Measurements from ENCODE around the gene ABCC8.

ABCC8 gene

GRCh38 chr11:17512101-17512500 is 35.5 kb upstream of the ABCC8 start:
- TF ChIP-seq GATA2 (IDR thresholded peaks at IDR 0.05; ENCODE audit: low read depth, low read length), result no peak

GRCh38 chr11:17511571-17511970 is 34.9 kb upstream of the ABCC8 start:
- TF ChIP-seq GATA2 (IDR thresholded peaks at IDR 0.05; ENCODE audit: low read depth, low read length) (no peak), GATA3 (IDR thresholded peaks at IDR 0.05; ENCODE audit: low read depth, low read length) (no peak)

GRCh38 chr11:17510507-17511206 is 34.0 kb upstream of the ABCC8 start:
- TF ChIP-seq GATA2 (IDR thresholded peaks at IDR 0.05; ENCODE audit: low read depth, low read length) (no peak), GATA3 (IDR thresholded peaks at IDR 0.05; ENCODE audit: low read depth, low read length) (no peak)

GRCh38 chr11:17508791-17509190 is 32.1 kb upstream of the ABCC8 start:
- TF ChIP-seq GATA3 (IDR thresholded peaks at IDR 0.05; ENCODE audit: low read depth, low read length) (no peak), GATA2 (IDR thresholded peaks at IDR 0.05; ENCODE audit: low read depth, low read length) (no peak)

GRCh38 chr11:17508306-17508705 is 31.7 kb upstream of the ABCC8 start:
- TF ChIP-seq GATA2 (IDR thresholded peaks at IDR 0.05; ENCODE audit: low read depth, low read length) (no peak), GATA3 (IDR thresholded peaks at IDR 0.05; ENCODE audit: low read depth, low read length) (no peak)

- TF ChIP-seq GATA3 (IDR thresholded peaks at IDR 0.05; ENCODE audit: low read depth, low read length), result no peak
- TF ChIP-seq GATA2 (IDR thresholded peaks at IDR 0.05; ENCODE audit: low read depth, low read length), result no peak
Measured at GRCh38 chr11:17507773-17508172, 31.1 kb upstream of the ABCC8 start.

- no peak for TF ChIP-seq GATA3 (IDR thresholded peaks at IDR 0.05; ENCODE audit: low read depth, low read length)
Measured at GRCh38 chr11:17506942-17507341, 30.3 kb upstream of the ABCC8 start.

GRCh38 chr11:17506314-17506713 is 29.7 kb upstream of the ABCC8 start:
- TF ChIP-seq GATA2 (IDR thresholded peaks at IDR 0.05; ENCODE audit: low read depth, low read length), result no peak
- no peak for TF ChIP-seq GATA3 (IDR thresholded peaks at IDR 0.05; ENCODE audit: low read depth, low read length)

GRCh38 chr11:17505146-17505545 is 28.5 kb upstream of the ABCC8 start:
- TF ChIP-seq GATA3 (IDR thresholded peaks at IDR 0.05; ENCODE audit: low read depth, low read length) (no peak), GATA2 (IDR thresholded peaks at IDR 0.05; ENCODE audit: low read depth, low read length) (no peak)

- TF ChIP-seq GATA3 (IDR thresholded peaks at IDR 0.05; ENCODE audit: low read depth, low read length), result no peak
- no peak for TF ChIP-seq GATA2 (IDR thresholded peaks at IDR 0.05; ENCODE audit: low read depth, low read length)
Measured at GRCh38 chr11:17504330-17505107, 27.9 kb upstream of the ABCC8 start.

- TF ChIP-seq GATA2 (IDR thresholded peaks at IDR 0.05; ENCODE audit: low read depth, low read length) (no peak), GATA3 (IDR thresholded peaks at IDR 0.05; ENCODE audit: low read depth, low read length) (no peak)
Measured at GRCh38 chr11:17502630-17503029, 26.0 kb upstream of the ABCC8 start.

- TF ChIP-seq GATA3 (IDR thresholded peaks at IDR 0.05; ENCODE audit: low read depth, low read length), result no peak
- TF ChIP-seq GATA2 (IDR thresholded peaks at IDR 0.05; ENCODE audit: low read depth, low read length), result no peak
Measured at GRCh38 chr11:17500673-17501072, 24.0 kb upstream of the ABCC8 start.

- no peak for TF ChIP-seq GATA3 (IDR thresholded peaks at IDR 0.05; ENCODE audit: low read depth, low read length)
- no peak for TF ChIP-seq GATA2 (IDR thresholded peaks at IDR 0.05; ENCODE audit: low read depth, low read length)
Measured at GRCh38 chr11:17498475-17498874, 21.8 kb upstream of the ABCC8 start.

- TF ChIP-seq GATA3 (IDR thresholded peaks at IDR 0.05; ENCODE audit: low read depth, low read length), result no peak
- no peak for TF ChIP-seq GATA2 (IDR thresholded peaks at IDR 0.05; ENCODE audit: low read depth, low read length)
Measured at GRCh38 chr11:17498058-17498457, 21.4 kb upstream of the ABCC8 start.

- TF ChIP-seq GATA3 (IDR thresholded peaks at IDR 0.05; ENCODE audit: low read depth, low read length), result no peak
Measured at GRCh38 chr11:17496406-17496805, 19.8 kb upstream of the ABCC8 start.
